GM19238 (cell line): ENCODE data around the gene ASB11.
A peak's percentile ranks its signal among the peaks of the same experiment; 100 is the strongest.
"Not testable (repeated sequence)": the region's sequence is repeated elsewhere in the genome, so short reads cannot be mapped to it uniquely, and the experiment has no call there.

Source experiments
- DNase-seq: peaks from one replicate; pipeline ENCODE4 v3.0.0; 2011; ENCODE audit warnings: low spot score; ENCODE audit not compliant: insufficient read length

Gene ASB11

DNA sequence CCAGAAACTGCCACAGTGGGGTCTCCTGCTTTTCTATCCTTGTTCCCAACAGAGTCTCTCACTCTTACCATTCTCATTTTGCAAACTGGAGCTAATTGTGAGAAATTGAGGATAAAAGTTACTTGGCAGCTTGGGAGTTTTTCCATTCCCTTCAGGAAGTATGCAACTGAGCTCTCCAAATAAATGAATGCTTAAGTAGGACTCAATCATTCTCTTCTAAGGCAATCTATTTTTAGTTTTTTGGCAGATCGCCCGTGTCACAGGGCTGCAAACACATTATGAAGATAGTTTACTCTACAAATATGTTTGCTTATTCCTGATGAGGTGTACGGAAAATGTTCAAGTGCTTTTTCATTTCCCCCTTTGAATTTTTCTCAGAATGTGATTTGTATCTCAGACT lies 5.3 kb downstream of the ASB11 start:
- no peak for DNase-seq

DNA sequence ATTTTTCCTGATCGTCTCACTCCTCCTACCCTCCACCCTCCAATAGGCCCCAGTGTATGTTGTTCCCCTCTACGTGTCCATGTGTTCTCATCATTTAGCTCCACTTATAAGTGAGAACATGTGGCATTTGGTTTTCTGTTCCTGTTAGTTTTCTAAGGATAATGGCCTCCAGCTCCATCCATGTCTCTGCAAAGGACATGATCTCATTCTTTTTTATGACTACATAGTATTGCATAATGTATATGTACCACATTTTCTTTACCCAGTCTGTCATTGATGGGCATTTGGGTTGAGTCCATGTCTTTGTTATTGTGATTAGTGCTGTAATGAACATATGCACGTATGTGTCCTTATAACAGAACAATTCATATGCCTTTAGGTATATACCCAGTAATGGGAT lies 9.5 kb downstream of the ASB11 start:
- not testable (repeated sequence) for DNase-seq

DNA sequence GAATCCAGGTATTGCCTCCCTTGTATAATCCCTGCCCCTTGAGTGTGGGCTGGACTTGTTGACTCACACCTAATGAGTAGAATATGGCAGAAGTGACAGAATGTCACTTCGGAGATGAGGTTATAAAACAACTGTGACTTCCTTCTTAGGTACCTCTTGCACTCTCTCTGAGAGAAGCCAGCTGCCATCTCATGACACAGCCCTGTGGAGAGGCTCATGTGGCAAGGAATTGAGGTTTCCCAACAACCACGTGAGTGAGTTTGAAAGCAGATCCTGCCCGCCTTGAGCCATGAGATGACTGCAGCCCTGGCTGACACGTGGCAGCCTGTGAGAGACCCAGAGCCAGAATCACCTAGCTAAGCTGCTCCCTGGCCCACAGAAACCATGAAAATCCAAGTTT lies 13.5 kb downstream of the ASB11 start:
- no peak for DNase-seq

DNA sequence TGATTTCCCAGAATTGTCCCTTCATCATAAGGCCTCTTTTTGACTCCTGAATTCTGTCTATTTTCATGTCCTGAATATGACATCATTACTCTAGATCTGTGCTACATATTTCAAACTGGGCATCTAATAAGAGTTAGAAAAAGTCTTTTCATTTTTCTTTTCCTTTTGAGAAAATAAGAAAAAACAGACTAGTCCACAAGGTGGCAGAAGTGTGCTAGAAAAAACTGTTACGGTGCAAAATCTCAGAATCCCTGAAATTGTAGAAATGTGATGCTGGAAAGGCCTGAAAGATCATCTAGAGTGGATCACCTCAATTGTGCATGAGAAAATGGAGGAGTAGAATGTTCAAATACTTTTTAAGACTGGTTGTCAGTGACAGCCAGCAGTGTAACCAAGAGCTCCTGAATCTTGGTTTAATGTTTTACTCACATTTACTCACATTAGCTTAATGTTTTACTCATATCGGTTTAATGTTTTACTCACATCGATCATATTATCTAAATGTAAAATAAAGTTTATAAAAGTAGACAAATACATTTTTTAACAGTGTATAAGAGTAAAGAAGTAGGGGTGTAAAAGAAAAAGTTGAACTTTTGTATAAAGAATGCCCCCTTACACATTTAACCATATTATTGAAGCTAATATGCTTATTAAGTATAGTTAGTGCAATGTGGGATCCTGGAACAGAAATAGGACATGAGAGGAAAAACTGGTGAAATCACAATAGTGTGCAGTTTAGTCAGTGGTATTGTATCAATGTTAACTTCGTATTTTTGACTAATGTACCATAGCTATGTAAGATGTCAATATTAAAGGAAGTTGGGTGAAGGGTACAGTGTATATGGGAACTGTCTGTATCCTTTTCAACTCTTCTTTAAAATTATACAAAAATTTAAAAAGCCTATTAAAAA lies 15.2 kb downstream of the ASB11 start:
- no peak for DNase-seq

DNA sequence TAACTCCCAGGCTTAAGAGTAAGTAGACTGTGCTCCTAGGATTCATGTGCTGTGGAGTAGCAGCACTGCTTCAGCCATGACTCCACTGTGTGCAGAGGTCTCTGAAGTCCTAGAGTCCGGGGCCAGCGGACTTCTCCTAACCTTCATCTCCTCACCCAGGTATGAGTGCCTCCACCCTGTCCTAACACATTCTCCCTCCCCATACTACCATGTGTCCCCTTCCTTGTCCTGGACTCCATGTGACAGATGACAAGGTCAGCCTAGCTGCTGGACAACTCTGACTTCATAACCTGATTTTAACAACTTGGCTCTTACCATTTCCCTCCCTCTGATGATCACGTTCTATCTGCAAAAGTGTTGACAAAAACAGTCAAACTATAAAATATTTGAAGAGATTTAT lies 16.7 kb downstream of the ASB11 start:
- DNase-seq, result no peak

DNA sequence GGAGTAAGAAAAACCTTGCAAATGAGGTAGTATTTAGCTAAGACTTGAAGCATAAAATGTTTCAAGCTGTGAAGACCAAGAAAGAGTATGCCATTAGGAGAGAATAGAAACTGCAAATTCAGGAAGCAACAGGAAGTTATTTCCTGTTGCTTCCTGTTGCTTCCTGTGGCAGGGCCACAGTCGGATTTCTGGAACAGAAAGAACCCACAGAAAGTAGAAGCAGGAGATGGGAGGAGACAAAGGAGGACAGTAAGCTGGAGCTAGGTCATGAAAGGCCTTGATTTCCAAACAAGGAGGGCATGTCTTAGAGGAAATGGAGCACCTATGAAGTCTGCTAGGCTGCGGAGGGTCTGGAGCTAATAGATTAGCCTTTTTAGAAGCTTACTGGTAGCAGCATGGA lies 17.2 kb downstream of the ASB11 start:
- DNase-seq, result no peak

DNA sequence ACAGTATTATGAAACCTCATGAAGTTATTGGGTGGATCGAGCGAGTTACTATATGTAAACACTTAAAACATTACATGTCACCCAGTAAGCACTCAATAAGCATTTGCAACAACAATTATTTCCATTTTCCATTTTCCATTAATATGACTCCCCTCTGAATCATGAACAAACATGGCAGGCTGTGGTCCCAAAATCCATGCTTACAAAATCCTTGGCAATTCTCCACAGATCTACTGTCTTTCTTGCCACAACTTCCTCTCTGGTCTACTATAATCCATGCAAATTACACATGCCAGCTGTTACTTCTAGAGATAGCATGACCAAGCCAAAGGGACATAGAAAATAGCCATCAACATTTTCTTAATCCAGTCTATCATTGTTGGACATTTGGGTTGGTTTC lies 22.0 kb downstream of the ASB11 start:
- no peak for DNase-seq

DNA sequence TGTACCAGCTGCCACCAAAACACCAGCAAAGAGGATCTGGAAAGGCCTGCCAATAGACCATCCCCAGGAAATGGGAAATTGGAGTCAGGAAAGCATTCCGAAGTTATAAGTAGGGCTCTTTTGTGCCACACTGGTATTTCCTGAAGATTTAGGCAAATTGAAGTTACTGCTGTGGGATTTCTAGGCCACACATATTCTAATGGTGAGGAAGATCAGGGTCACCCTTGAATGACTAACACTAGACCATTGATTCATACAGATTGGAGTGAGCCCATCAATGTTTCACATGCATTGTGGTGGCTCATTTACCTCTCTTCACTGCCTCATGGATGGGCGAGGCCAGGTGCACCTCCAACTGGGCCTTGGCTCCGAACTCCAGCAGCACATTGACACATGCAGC lies 22.6 kb downstream of the ASB11 start:
- DNase-seq, result no peak

DNA sequence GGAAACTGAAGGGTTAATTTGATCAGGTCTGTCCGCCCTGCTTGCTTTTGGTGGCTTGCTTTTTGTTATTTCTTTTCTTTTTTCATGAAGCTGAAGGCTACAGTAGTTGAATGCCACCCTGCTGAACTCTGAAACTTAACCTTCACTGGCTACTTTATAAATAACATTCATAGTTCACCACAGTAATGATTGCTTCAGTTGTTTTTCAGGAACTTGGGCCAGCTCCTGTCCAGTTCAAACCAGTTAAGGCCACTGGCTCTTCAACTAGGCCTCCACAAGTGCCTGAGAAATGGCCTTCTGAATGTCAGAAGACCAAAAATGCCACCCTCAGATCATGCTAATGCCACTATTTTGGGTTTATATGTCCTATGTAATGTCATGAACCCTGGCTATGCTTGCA lies 37.8 kb downstream of the ASB11 start:
- no peak for DNase-seq

DNA sequence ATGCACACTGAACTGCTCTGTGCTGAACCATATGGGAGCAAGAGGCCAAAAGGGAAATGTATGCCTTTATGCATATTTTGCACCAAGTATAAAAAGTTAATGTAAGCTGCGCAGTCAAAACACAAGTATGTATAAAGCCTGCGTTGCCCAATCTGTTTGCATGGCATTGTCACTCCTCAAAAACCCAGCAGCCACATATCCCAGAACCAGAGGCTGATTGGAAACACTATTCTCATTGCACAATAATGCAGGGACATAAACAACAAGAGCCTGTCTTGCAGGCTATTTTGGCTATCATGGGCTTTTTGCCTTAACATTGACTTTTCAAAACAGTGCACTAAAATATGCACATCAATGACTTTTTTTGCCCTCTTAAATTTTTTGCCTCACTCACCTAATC lies 40.5 kb downstream of the ASB11 start:
- no peak for DNase-seq

DNA sequence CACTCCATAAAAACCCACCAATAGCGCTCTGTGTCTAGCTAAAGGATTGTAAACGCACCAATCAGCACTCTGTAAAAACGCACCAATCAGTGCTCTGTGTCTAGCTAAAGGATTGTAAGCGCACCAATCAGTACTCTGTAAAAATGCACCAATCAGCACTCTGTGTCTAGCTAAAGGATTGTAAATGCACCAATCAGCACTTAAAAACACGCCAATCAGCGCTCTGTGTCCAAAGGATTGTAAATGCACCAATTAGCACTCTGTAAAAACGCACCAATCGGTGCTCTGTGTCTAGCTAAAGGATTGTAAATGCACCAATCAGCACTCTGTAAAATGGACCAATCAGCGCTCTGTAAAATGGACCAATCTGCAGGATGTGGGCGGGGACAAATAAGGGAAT lies 42.2 kb downstream of the ASB11 start:
- not testable (repeated sequence) for DNase-seq

DNA sequence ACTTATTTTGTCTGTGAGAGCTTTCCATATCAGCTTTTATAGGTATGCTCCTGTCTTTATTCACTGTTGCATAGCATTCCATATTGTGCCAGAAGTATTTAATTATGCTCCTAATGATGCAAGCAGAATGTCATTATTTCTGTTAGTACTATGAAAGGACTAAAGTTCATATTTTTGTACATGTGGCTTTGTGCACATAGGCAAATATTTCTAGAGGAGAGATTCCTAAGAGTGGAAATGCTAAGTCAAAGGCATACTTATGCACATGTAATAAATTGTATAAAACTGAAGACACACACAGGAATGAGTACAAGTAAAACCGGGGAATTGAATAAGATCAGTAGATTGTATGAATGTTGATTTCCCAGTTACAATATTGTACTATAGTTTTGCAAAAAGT lies 43.7 kb downstream of the ASB11 start:
- DNase-seq, result no peak

DNA sequence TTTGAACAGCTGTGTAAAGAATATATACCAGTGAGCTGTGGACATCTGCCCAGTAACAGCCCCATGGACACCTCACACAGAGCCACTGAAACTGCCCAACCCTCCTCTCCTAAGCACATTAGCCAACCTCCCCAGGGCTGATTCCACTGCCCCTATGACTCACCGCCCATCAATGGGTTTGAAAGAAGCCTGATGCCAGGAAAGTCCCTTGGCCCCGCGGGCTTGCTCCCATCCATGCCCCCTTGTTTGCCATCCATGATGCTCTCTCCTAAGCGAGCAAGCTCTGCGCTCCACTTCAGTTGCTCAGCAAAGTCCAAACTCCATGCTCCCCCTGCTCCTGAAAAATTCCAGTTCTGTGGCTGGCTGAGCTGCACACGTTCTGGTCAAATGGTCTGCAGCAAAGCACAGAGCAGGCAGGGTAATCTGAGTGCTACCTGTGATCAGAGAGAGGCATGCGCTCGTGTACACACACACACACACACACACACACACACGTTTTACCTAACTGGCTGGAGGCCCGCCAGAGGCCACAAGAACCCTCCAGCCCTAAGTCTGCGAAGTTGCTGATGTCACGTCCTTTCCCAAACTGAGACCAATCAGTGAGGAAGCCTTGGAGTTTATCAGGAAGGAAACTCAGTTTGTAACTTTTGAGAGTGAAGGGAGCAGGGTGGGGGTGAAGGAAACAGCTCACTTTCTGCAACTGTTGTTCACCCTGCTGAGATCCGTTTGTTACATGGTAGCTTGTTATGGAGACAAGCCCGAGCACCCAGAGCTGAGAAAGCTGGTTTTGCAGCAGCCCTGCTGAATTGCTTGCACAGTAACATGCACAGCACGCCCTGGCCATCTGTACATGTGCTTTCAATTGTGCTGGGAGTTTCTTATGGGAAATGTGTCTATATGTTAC lies 45.6 kb downstream of the ASB11 start, which contains the start of gene ASB9:
Gene ASB9, minus strand, starts transcription at position 466 of the 904 bp plus-strand sequence. Its CDS starts 209 bp downstream, at position 257.
- no peak for DNase-seq

DNA sequence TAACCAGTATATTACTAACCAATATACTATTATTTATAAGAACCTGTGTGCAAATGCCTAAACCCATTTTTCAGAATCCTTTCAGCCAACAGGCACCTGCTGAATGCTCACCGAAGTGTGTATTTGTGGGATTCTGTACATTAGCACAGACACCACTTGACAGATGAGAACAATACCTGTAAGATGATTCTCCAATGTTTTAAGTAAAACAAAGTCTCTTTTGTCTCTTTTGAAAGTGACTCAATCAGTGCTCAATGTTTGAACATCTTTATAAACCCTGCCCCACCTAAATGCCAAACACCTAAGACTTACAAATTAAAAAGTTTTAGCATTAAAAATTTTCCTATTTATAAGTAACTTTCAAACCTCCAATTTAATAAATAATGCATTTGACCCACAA lies 46.3 kb downstream of the ASB11 start:
- no peak for DNase-seq

DNA sequence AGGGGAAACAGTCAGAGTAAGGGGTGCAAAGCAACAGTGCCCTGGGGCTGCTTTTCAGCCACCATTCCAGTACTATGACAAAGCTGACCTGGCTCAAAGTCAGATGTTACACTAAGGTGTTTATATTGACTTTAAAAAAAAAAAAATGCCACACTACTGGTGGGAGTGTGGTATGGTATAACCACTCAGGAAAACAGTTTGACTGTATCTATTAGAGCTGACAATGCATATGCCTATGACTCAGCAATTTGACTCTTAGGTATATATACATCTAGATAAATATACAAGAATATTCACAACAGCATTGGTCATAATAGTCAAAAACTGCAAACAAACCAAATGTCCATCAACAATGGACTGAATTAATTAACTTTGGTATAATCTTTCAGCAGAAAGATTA lies 60.6 kb downstream of the ASB11 start:
- DNase-seq, result no peak

DNA sequence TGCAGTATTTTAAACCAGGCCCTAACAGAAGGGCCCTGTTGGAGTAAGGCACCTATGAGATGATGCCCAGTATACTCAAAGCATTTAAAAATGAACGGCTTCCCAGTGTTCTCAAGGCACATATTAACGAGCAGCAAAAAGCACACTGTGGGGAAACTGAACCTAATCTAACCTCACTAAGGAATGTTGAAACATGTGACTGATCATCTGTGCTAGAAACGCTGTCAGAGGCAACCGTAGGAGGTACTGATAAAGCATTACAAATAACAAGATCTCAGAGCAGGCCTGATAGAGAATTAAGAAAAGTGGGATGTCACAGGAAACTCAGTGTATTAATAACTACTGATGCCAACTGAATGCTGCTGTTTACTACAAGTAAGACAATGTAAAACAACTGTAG lies 69.5 kb downstream of the ASB11 start:
- no peak for DNase-seq

DNA sequence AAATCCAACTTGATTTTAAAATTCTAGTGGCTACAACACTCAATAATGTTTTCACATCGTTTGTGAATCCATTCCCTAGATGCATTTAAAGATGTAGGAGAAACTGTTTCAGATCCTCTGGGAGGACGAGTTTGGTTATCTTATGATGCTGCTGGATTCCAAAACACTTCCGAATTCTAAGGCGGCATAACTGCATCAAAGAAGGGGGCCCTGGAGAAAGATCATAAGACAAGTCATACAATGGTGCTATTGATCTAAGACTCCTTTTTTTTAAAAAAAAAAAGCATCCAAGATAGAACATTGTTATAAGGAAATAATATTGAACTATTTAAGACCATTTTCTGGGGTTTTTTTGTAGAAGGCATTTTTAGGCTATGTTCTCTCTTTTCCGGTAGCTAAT lies 71.0 kb downstream of the ASB11 start:
- DNase-seq, result no peak

DNA sequence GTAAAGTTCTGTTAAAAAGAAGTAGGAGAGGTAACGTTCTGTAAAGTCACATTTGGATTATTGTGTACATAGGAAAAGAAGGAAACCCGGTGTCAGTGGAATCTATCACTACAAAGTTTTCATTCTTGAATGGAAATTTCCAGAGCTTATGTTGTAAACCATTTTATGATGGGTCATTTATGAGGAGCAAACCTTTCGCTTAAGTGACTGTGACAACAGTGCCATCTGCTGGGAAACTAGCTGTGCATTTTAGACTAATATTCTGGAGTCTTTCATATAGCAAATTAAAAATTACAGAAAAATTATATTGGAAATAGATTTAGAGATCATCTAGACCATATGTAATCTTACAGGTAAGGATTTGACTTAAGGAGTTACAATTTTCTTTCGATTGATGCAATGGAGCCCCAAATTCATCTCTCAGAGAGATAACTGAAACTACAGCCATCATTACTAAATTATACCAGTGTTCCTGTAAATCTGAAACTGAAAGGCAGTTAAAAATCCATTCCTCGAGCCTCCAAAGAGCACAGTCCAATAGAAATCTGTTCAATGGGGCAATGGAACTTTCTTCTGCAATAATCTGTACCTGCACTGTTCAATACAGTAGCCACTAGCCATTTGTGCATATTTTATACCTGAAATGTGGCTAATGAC lies 72.4 kb downstream of the ASB11 start:
- DNase-seq, result peak; percentile 21

DNA sequence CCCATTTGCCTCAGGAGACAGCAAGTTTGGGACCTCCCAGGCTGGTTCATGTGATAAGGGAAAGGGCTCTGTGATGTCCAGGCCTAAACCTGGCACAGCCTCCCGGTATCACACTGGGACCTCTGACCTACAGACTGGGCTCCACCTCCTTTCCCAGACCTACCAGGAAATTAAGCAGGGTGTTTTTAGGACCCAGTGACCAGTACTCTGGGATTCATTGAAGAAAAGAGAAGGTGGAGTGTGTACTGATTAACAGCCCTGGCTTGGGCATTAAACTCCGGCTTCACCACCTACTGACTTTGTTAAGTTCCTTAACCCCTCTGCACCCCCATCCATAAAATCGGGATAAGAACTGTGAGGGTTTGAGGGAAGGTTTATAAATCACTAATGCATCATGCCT lies 74.1 kb downstream of the ASB11 start:
- no peak for DNase-seq

DNA sequence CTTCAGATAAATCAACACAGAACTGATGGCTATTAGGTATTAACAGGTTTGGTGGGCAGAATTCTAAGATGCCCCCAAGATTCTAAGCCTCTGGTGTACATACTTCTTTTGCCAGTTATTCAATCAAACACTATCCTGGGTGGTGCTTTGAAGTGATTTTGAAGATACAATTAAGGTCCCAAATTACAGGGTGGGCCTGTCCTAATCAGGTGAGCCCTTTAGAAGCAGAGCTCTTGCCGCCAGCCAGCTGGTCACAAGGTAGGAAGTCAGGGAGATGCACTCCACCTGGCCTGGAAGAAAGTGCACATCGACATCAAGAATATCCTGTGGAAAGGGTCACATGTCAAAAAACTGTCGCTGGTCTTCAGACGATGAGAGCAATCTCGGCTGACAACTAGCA lies 75.0 kb downstream of the ASB11 start:
- no peak for DNase-seq

DNA sequence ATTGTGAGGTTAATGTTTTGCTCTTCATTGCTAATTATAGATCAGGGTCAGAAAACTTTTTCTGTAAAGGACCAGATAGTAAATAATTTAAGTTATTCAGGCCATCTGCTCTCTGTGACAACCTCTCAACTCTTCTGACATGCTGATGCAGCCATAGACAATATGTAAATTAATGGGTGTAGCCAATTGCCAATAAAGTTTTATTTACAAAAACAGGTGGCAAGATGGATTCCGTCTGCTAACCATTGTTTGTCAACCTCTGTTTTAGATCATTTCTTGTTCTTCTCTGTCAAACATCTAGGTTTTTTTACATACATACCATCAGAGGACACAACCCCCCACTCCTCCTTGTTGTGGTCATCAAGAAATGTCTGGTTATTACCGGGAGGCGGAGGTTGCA lies 79.3 kb downstream of the ASB11 start:
- no peak for DNase-seq

DNA sequence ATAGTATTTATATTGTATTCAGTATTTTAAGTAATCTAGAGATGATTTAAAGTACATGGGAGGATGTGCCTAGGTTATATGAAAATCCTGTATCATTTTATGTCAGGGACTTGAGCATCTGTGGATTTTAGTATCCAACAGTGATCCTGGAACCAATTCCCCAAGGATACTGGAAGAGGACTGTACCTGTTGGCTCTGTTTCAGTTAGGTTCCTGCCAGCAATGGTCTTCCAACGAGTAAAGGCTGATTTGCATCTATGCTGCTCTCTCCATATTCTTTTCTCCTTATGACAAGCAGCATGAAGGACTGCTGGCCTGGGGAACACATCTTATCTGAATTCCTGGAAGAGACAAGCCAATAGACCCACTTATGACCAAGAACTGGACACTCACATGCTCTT lies 80.4 kb downstream of the ASB11 start:
- DNase-seq, result no peak
